H1 (cell line): ENCODE data around the gene MAML3. TPM values are rescaled to one million over a fixed set of nuclear protein-coding genes. Genes with fewer than 3 reads are reported as not detected.
A peak's percentile ranks its signal among the peaks of the same experiment; 100 is the strongest.

Experiments used
- CTCF ChIA-PET: fragments of 300-600 bp; sonication (Branson Sonifier 250); formaldehyde crosslinking; loops from one replicate; lab custom pipeline; 2021; ENCODE audit not compliant: partially characterized antibody; lab: Charles Lee
- POLR2A ChIA-PET: fragments of 300-600 bp; sonication (Branson Sonifier 250); formaldehyde crosslinking; loops from one replicate; lab custom pipeline; 2021; ENCODE audit warnings: inconsistent platforms; ENCODE audit not compliant: partially characterized antibody; lab: Charles Lee
- DNase-seq, 2 experiments: peaks; one replicate each; pipeline versions ENCODE4 v3.0.0 to v3.0.0-alpha.2; 2010 to 2022; ENCODE audit warnings: low spot score in 2 of 2, low read depth in 1 of 2, mixed read lengths in 1 of 2
- FAIRE-seq: peaks from 2 replicates; lab custom pipeline; 2011; peaks lifted over from hg19 to GRCh38; lab: Jason Lieb, UNC
- H2AFZ ChIP-seq: 2 replicates; pipeline ENCODE4 v1.8.1; 2012; ENCODE audit warnings: low read length, inconsistent platforms
- H2AK5ac ChIP-seq: 2 replicates; pipeline ENCODE4 v1.6.1; 2013; ENCODE audit warnings: low read depth, low read length
- H2BK120ac ChIP-seq: replicated peaks from 2 replicates; pipeline ENCODE3; 2013; ENCODE audit warnings: low read depth, low read length, inconsistent platforms
- H2BK12ac ChIP-seq: 2 replicates; pipeline ENCODE4 v1.6.1; 2013; ENCODE audit warnings: low read depth, low read length
- H2BK15ac ChIP-seq: 2 replicates; pipeline ENCODE4 v1.6.1; 2013; ENCODE audit warnings: low read length
- H2BK20ac ChIP-seq: 2 replicates; pipeline ENCODE4 v1.6.1; 2013; ENCODE audit warnings: low read length
- H2BK5ac ChIP-seq: 2 replicates; pipeline ENCODE4 v1.6.1; 2013; ENCODE audit warnings: low read depth, low read length
- H3K14ac ChIP-seq: 2 replicates; pipeline ENCODE4 v1.6.1; 2013; ENCODE audit warnings: inconsistent platforms; ENCODE audit not compliant: insufficient read length
- H3K18ac ChIP-seq: 2 replicates; pipeline ENCODE4 v1.6.1; 2013; ENCODE audit warnings: low read length; ENCODE audit errors: extremely low read depth
- H3K23ac ChIP-seq: 2 replicates; pipeline ENCODE4 v1.6.1; 2013; ENCODE audit warnings: inconsistent platforms; ENCODE audit not compliant: insufficient read length
- H3K23me2 ChIP-seq: 2 replicates; pipeline ENCODE4 v1.6.1; 2013; ENCODE audit warnings: low read depth, low read length
- H3K27ac ChIP-seq: 2 replicates; pipeline ENCODE4 v1.6.1; 2011; ENCODE audit warnings: low read depth, low read length, inconsistent platforms
- H3K27me3 ChIP-seq, 4 experiments: replicated peaks in 1 of 4; 1 replicate in 1 of 4; 2 replicates in 3 of 4; pipeline versions ENCODE4 v1.6.1 to v1.8.1; 2011 to 2013; ENCODE audit warnings: low read length in 3 of 4, mild to moderate bottlenecking in 3 of 4, inconsistent platforms in 2 of 4, mixed read lengths in 2 of 4, moderate library complexity in 1 of 4; ENCODE audit not compliant: control insufficient read depth in 3 of 4, insufficient read depth in 3 of 4; ENCODE audit errors: extremely low read depth in 1 of 4
- H3K36me3 ChIP-seq, 4 experiments: 2 replicates each; pipeline versions ENCODE4 v1.6.1 to v1.8.1; 2011 to 2013; ENCODE audit warnings: mild to moderate bottlenecking in 4 of 4, low read length in 3 of 4, moderate library complexity in 2 of 4, control low read depth in 1 of 4, inconsistent platforms in 1 of 4; ENCODE audit not compliant: insufficient read depth in 4 of 4, control insufficient read depth in 2 of 4
- H3K4ac ChIP-seq: replicated peaks from 2 replicates; pipeline ENCODE3; 2013; ENCODE audit warnings: low read length, low read depth, mixed read lengths, inconsistent platforms; ENCODE audit not compliant: insufficient read length
- H3K4me1 ChIP-seq, 4 experiments: replicated peaks in 1 of 4; 1 replicate in 1 of 4; 2 replicates in 3 of 4; pipeline versions ENCODE4 v1.6.1 to v1.8.1; 2011 to 2013; ENCODE audit warnings: low read length in 3 of 4, inconsistent platforms in 2 of 4, mixed read lengths in 1 of 4; ENCODE audit not compliant: insufficient read depth in 4 of 4, control insufficient read depth in 3 of 4
- H3K4me2 ChIP-seq, 2 experiments: 2 replicates each; pipeline versions ENCODE4 v1.6.1 to v1.8.1; 2011 to 2013; ENCODE audit warnings: low read depth in 2 of 2, low read length in 2 of 2, control low read depth in 1 of 2, inconsistent platforms in 1 of 2, mild to moderate bottlenecking in 1 of 2; ENCODE audit not compliant: insufficient read depth in 1 of 2
- H3K4me3 ChIP-seq, 4 experiments: fragments of 200-600, 300-600 bp in 1 of 4; sonication (generic), shearing (Covaris generic), sonication (Bioruptor Twin) in 1 of 4; 2 replicates each; pipeline versions ENCODE4 v1.5.1 to v1.8.1; 2011 to 2016; ENCODE audit warnings: low read length in 4 of 4, low read depth in 3 of 4, control low read depth in 2 of 4, inconsistent platforms in 2 of 4, mild to moderate bottlenecking in 2 of 4, mixed read lengths in 1 of 4, moderate library complexity in 1 of 4; ENCODE audit not compliant: insufficient read depth in 2 of 4; ENCODE audit errors: extremely low read depth in 1 of 4
- H3K56ac ChIP-seq: replicated peaks from 2 replicates; pipeline ENCODE3; 2013; ENCODE audit warnings: low read depth, mild to moderate bottlenecking, mixed read lengths, low read length, inconsistent platforms; ENCODE audit not compliant: insufficient read length
- H3K79me1 ChIP-seq: 2 replicates; pipeline ENCODE4 v1.6.1; 2013; ENCODE audit warnings: low read depth, low read length, control low read depth
- H3K79me2 ChIP-seq, 2 experiments: 2 replicates each; pipeline versions ENCODE4 v1.6.1 to v1.8.1; 2012 to 2013; ENCODE audit warnings: low read length in 2 of 2, mild to moderate bottlenecking in 2 of 2, inconsistent platforms in 1 of 2; ENCODE audit not compliant: insufficient read depth in 2 of 2, control insufficient read depth in 1 of 2
- H3K9ac ChIP-seq, 4 experiments: replicated peaks in 1 of 4; 1 replicate in 1 of 4; 2 replicates in 3 of 4; pipeline versions ENCODE4 v1.6.1 to v1.8.1; 2011 to 2013; ENCODE audit warnings: low read depth in 3 of 4, low read length in 3 of 4, control low read depth in 2 of 4, mild to moderate bottlenecking in 2 of 4, moderate library complexity in 2 of 4, inconsistent platforms in 1 of 4; ENCODE audit errors: extremely low read depth in 1 of 4
- H3K9me3 ChIP-seq, 2 experiments: 2 replicates each; pipeline versions ENCODE4 v1.6.1 to v1.8.1; 2012 to 2013; ENCODE audit warnings: mild to moderate bottlenecking in 2 of 2, moderate library complexity in 2 of 2, control low read depth in 1 of 2, inconsistent platforms in 1 of 2, low read depth in 1 of 2, low read length in 1 of 2, mixed read lengths in 1 of 2; ENCODE audit not compliant: insufficient read depth in 2 of 2
- H4K20me1 ChIP-seq, 2 experiments: replicated peaks in 1 of 2; 2 replicates each; pipeline versions ENCODE3 to v1.8.1; 2011 to 2013; ENCODE audit warnings: inconsistent platforms in 2 of 2, low read length in 2 of 2, mild to moderate bottlenecking in 1 of 2; ENCODE audit not compliant: insufficient read depth in 2 of 2, control insufficient read depth in 1 of 2
- H4K5ac ChIP-seq: 2 replicates; pipeline ENCODE4 v1.6.1; 2013; ENCODE audit warnings: low read length, low read depth, mixed read lengths, inconsistent platforms; ENCODE audit not compliant: insufficient read length
- H4K8ac ChIP-seq: 2 replicates; pipeline ENCODE4 v1.8.0; 2013; ENCODE audit warnings: mild to moderate bottlenecking, moderate library complexity, low read length, inconsistent platforms; ENCODE audit not compliant: insufficient read depth; ENCODE audit errors: extremely low read depth
- H4K91ac ChIP-seq: replicated peaks from 2 replicates; pipeline ENCODE3; 2013; ENCODE audit warnings: low read length, mixed read lengths, inconsistent platforms; ENCODE audit not compliant: insufficient read length
- CTCF ChIP-seq, 3 experiments: IDR thresholded peaks; 1 replicate in 2 of 3; 2 replicates in 1 of 3; pipeline versions ENCODE4 v1.5.1 to v1.6.1; 2011; ENCODE audit warnings: low read length in 3 of 3, mild to moderate bottlenecking in 3 of 3, inconsistent platforms in 2 of 3, low read depth in 1 of 3, moderate library complexity in 1 of 3; ENCODE audit not compliant: insufficient read depth in 1 of 3; ENCODE audit errors: control extremely low read depth in 1 of 3
- JUN ChIP-seq: IDR thresholded peaks from 2 replicates; pipeline ENCODE4 v1.6.1; 2011; ENCODE audit warnings: low read depth, mild to moderate bottlenecking, improper control_type of control experiment, low read length
- RAD21 ChIP-seq, 2 experiments: IDR thresholded peaks in 1 of 2; conservative IDR thresholded peaks in 1 of 2; 2 replicates each; pipeline ENCODE4 v1.6.1; 2011; ENCODE audit warnings: low read depth in 2 of 2, low read length in 2 of 2, improper control_type of control experiment in 1 of 2, inconsistent platforms in 1 of 2, mild to moderate bottlenecking in 1 of 2, moderate library complexity in 1 of 2
- WGBS, 2 experiments: shearing (Covaris generic) in 1 of 2; methylation state at CpG; one replicate each; pipeline versions ENCODE4 v1.1.6 to v1.1.7; 2013 to 2015; ENCODE audit warnings: low lambda C conversion rate in 2 of 2, mixed read lengths in 2 of 2, inconsistent platforms in 1 of 2, low coverage in 1 of 2, missing lambda C conversion rate in 1 of 2; ENCODE audit not compliant: insufficient replicate concordance in 2 of 2, insufficient coverage in 1 of 2, insufficient read length in 1 of 2; ENCODE audit errors: extremely low coverage in 1 of 2, missing lambda C conversion rate in 1 of 2; 5-methylcytosine and 5-hydroxymethylcytosine counted together
- polyA plus RNA-seq, 7 experiments: library from polyadenylated mRNA; depleted of rRNA in 3 of 7; stranded (reverse) in 5 of 7; unstranded in 2 of 7; fragments of >200 nt in 5 of 7; fragments of 200-250 nt in 2 of 7; gene quantifications; 1 replicate in 5 of 7; 2 replicates in 1 of 7; 4 replicates in 1 of 7; pipeline versions ENCODE4 v1.2.1 to v1.2.3, GENCODE V29; 2011 to 2013; ENCODE audit warnings: missing spikeins in 2 of 7, mixed read lengths in 2 of 7
- total RNA-seq: library from RNA; stranded (reverse); fragmentation: NEBNext Ultra II Directional; extraction: Animal tissue kit (Norgen Biotek cat#: 25700); gene quantifications from 2 replicates; pipeline ENCODE4 v1.2.1, GENCODE V29; 2021

Gene MAML3
- total and polyA plus RNA-seq, 2 of the 8 experiments (the other 6 are each of a cell fraction or from before 2014, with no cell fraction given), result 2.1 to 5.7 TPM

DNA sequence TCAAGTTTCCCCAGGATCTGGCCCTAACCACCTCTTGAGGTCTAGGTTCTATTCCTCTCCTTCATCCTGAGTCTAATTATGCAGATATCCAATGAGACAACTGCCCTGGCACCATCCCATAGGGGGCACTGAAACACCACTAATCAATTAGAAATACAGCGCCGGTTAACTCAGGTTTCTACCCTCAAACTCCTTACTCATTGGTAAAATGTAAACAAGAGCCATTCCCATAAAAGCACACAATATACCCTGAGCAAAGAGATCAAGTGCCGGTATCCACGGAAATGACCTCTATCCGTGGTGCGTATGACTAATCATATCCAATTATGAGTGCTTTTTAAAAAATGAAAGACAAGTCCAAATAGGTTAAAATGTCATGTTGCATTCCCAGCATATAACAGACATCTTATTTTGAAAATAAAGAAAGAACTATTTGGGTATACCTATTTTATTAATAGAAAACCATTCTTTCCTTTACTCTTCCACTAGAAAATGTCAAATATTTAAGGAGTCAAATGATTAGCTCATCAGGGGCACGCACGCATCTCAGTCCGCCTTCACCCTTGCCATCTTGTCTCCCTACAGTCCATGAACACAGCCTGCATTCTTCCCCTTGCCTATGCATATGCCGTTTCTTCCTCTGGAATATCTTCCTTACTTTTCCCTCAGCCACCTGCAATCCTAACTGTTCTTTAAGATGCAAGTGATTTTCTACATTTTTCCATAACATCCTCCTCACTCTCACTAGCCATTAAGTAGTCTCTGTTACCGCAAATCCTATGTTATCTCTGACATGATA, 141.1 kb downstream of the MAML3 start:
- Histone ChIP-seq H3K56ac (no peak overlapping the region), H4K8ac (no peak overlapping the region), H3K23ac (no peak overlapping the region), H3K18ac (no peak overlapping the region), H2BK20ac (no peak overlapping the region), H3K27me3 (no peaks in the 10 kb centered on the region), H4K20me1 (no peaks in the 10 kb centered on the region), H2BK12ac (no peak overlapping the region), H3K4me2 (no peak overlapping the region), H2AFZ (no peak overlapping the region), H3K36me3 (no peaks in the 10 kb centered on the region), H2BK15ac (no peak overlapping the region), H3K4me3 (no peak overlapping the region), H3K14ac (no peak overlapping the region), H3K79me1 (no peaks in the 10 kb centered on the region), H3K4me1 (peaks cover 0 to 6% (median 1%) of the 10 kb centered on the region in 4 experiments; a peak in 2 of 7 replicates), H3K27ac (no peak overlapping the region), H3K4ac (no peak overlapping the region), H3K9me3 (peaks cover 0 to 4% of the 10 kb centered on the region in 2 experiments; a peak in 1 of 4 replicates), H3K79me2 (no peaks in the 10 kb centered on the region), H3K9ac (no peak overlapping the region), H3K23me2 (no peaks in the 10 kb centered on the region), H2AK5ac (no peak overlapping the region), H4K5ac (no peak overlapping the region), H4K91ac (no peak overlapping the region), H2BK120ac (no peak overlapping the region), H2BK5ac (no peak overlapping the region)
- ChIA-PET POLR2A (interaction anchor here (0.6 to 1.2 kb wide), 3 partner anchors 34 to 343 kb away, joined by 3 read pairs; no protein-coding TSS in a partner anchor), CTCF (interaction anchor here (0.7 to 4.2 kb wide), 45 partner anchors 8 to 347 kb away, joined by 3 to 37 read pairs (median 4); no protein-coding TSS in a partner anchor)
- TF ChIP-seq RAD21 (IDR thresholded peaks at IDR 0.05 in 1 of 2, conservative IDR thresholded peaks at IDR 0.05 in 1 of 2; ENCODE audit: low read depth in 2 of 2, low read length in 2 of 2) (peak; percentile 92 to 96), JUN (no peak), CTCF (IDR thresholded peaks at IDR 0.05; ENCODE audit: control extremely low read depth in 1 of 3, insufficient read depth in 1 of 3, low read depth in 1 of 3, low read length in 3 of 3) (peak in 2 of 3 experiments; percentile 78 to 79; a peak in 3 of 4 replicates)
- DNase-seq (peak in 1 of 2 experiments; percentile 70), FAIRE-seq (peak; percentile 96)
- WGBS, 2 experiments, result 60% methylated on average over 11 of the region's 11 CpGs; no CpG with 5 or more reads in 1 of the 2 experiments
